HEK293 (cell line): ENCODE results near the gene THOP1.
A peak's percentile ranks its signal among the peaks of the same experiment; 100 is the strongest.

ENCODE experiments used
- CTCF ChIA-PET: fragments of 350-600 bp; formaldehyde crosslinking; extraction: SDS; loops from one replicate; lab custom pipeline; 2021; ENCODE audit warnings: antibody characterized with exemption; lab: Yijun Ruan, JAX
- POLR2A ChIA-PET: fragments of 300-600 bp; formaldehyde crosslinking; extraction: SDS; loops from one replicate; lab custom pipeline; 2020; ENCODE audit warnings: antibody characterized with exemption, inconsistent platforms; lab: Yijun Ruan, JAX
- H3K27ac ChIP-seq: fragments of 200-500 bp; sonication (Bioruptor generic); 2 replicates; pipeline ENCODE4 v1.5.1; 2014; ENCODE audit warnings: low read depth, low read length, control low read depth, inconsistent platforms; ENCODE audit errors: extremely low read depth
- H3K36me3 ChIP-seq, 2 experiments: fragments of 200-500 bp in 1 of 2; sonication (Bioruptor generic) in 1 of 2; 1 replicate in 1 of 2; 2 replicates in 1 of 2; pipeline ENCODE4 v1.5.1; 2014 to 2017; ENCODE audit warnings: inconsistent platforms in 2 of 2, low read length in 2 of 2; ENCODE audit not compliant: control insufficient read depth in 2 of 2, insufficient read depth in 1 of 2
- H3K4me1 ChIP-seq: fragments of 200-500 bp; sonication (Bioruptor generic); 2 replicates; pipeline ENCODE4 v1.5.1; 2014; ENCODE audit warnings: mild to moderate bottlenecking, low read length, inconsistent platforms; ENCODE audit not compliant: control insufficient read depth, insufficient read depth
- H3K4me3 ChIP-seq: 2 replicates; pipeline ENCODE4 v1.5.1; 2011; ENCODE audit warnings: low read depth, mild to moderate bottlenecking, control low read depth, low read length, moderate library complexity
- H3K9me3 ChIP-seq: fragments of 200-500 bp; sonication (Bioruptor generic); 2 replicates; pipeline ENCODE4 v1.5.1; 2014; ENCODE audit warnings: low read depth, low read length, inconsistent platforms; ENCODE audit not compliant: control insufficient read depth, insufficient read depth
- HIC1 ChIP-seq: fragments of 450-650 bp; formaldehyde crosslinking; IDR thresholded peaks from 2 replicates; pipeline ENCODE4 v1.5.1; 2016; ENCODE audit warnings: missing biosample characterization, missing genetic modification characterization
- MYNN ChIP-seq: fragments of 450-650 bp; formaldehyde crosslinking; IDR thresholded peaks from 2 replicates; pipeline ENCODE4 v1.5.1; 2016; ENCODE audit warnings: missing biosample characterization, missing genetic modification characterization, borderline replicate concordance
- PBX3 ChIP-seq: sonication (generic); formaldehyde crosslinking; IDR thresholded peaks from 2 replicates; pipeline ENCODE4 v1.8.1; 2022; ENCODE audit warnings: mild to moderate bottlenecking, moderate library complexity, missing genetic modification reagents
- RBAK ChIP-seq: fragments of 450-650 bp; formaldehyde crosslinking; IDR thresholded peaks from 2 replicates; pipeline ENCODE4 v1.5.1; 2016; ENCODE audit warnings: missing biosample characterization, missing genetic modification characterization
- SCRT2 ChIP-seq: fragments of 450-650 bp; formaldehyde crosslinking; IDR thresholded peaks from 2 replicates; pipeline ENCODE4 v1.5.1; 2016; ENCODE audit warnings: missing biosample characterization, missing genetic modification characterization
- ZBTB48 ChIP-seq: fragments of 450-650 bp; formaldehyde crosslinking; IDR thresholded peaks from 2 replicates; pipeline ENCODE4 v1.5.1; 2016; ENCODE audit warnings: missing biosample characterization, missing genetic modification characterization
- ZBTB7A ChIP-seq: fragments of 450-650 bp; formaldehyde crosslinking; IDR thresholded peaks from 2 replicates; pipeline ENCODE4 v1.5.1; 2016; ENCODE audit warnings: low read depth, missing biosample characterization, missing genetic modification characterization
- ZFP41 ChIP-seq: fragments of 450-650 bp; formaldehyde crosslinking; IDR thresholded peaks from 2 replicates; pipeline ENCODE4 v1.5.1; 2016; ENCODE audit warnings: missing biosample characterization, missing genetic modification characterization, borderline replicate concordance
- ZNF16 ChIP-seq: fragments of 450-650 bp; formaldehyde crosslinking; IDR thresholded peaks from 2 replicates; pipeline ENCODE4 v1.5.1; 2016; ENCODE audit warnings: low read depth, missing biosample characterization, missing genetic modification characterization
- ZNF169 ChIP-seq: fragments of 450-650 bp; formaldehyde crosslinking; IDR thresholded peaks from 2 replicates; pipeline ENCODE4 v1.5.1; 2016; ENCODE audit warnings: missing biosample characterization, missing genetic modification characterization
- ZNF184 ChIP-seq: fragments of 450-650 bp; IDR thresholded peaks from 2 replicates; pipeline ENCODE4 v1.5.1; 2018; ENCODE audit warnings: missing biosample characterization, mild to moderate bottlenecking, missing genetic modification characterization
- ZNF2 ChIP-seq: fragments of 450-650 bp; formaldehyde crosslinking; IDR thresholded peaks from 2 replicates; pipeline ENCODE4 v1.5.1; 2016; ENCODE audit warnings: missing biosample characterization, missing genetic modification characterization
- ZNF280C ChIP-seq: fragments of 450-650 bp; formaldehyde crosslinking; IDR thresholded peaks from 2 replicates; pipeline ENCODE4 v1.5.1; 2016; ENCODE audit warnings: missing biosample characterization, missing genetic modification characterization
- ZNF433 ChIP-seq: fragments of 450-650 bp; formaldehyde crosslinking; IDR thresholded peaks from 2 replicates; pipeline ENCODE4 v1.5.1; 2016; ENCODE audit warnings: missing biosample characterization, missing genetic modification characterization, low read depth
- ZNF48 ChIP-seq: fragments of 450-650 bp; formaldehyde crosslinking; IDR thresholded peaks from 2 replicates; pipeline ENCODE4 v1.5.1; 2016; ENCODE audit warnings: missing biosample characterization, missing genetic modification characterization
- ZNF501 ChIP-seq: fragments of 450-650 bp; formaldehyde crosslinking; IDR thresholded peaks from 2 replicates; pipeline ENCODE4 v1.5.1; 2016; ENCODE audit warnings: missing biosample characterization, missing genetic modification characterization
- ZNF654 ChIP-seq: fragments of 450-650 bp; formaldehyde crosslinking; IDR thresholded peaks from 2 replicates; pipeline ENCODE4 v1.5.1; 2016; ENCODE audit warnings: low read depth, missing biosample characterization, missing genetic modification characterization
- ZNF658 ChIP-seq: fragments of 450-650 bp; formaldehyde crosslinking; IDR thresholded peaks from 2 replicates; pipeline ENCODE4; 2016; ENCODE audit warnings: missing biosample characterization, missing genetic modification characterization
- ZNF670 ChIP-seq: fragments of 450-650 bp; formaldehyde crosslinking; IDR thresholded peaks from 2 replicates; pipeline ENCODE4 v1.5.1; 2016; ENCODE audit warnings: missing biosample characterization, missing genetic modification characterization, low read depth
- ZNF677 ChIP-seq: fragments of 450-650 bp; IDR thresholded peaks from 2 replicates; pipeline ENCODE4 v1.5.0; 2018; ENCODE audit warnings: missing biosample characterization, mild to moderate bottlenecking, missing genetic modification characterization, moderate library complexity
- ZNF704 ChIP-seq: fragments of 450-650 bp; formaldehyde crosslinking; IDR thresholded peaks from 2 replicates; pipeline ENCODE4 v1.5.1; 2016; ENCODE audit warnings: missing biosample characterization, missing genetic modification characterization
- ZNF707 ChIP-seq: fragments of 450-650 bp; formaldehyde crosslinking; IDR thresholded peaks from 2 replicates; pipeline ENCODE4 v1.5.1; 2016; ENCODE audit warnings: missing biosample characterization, missing genetic modification characterization
- ZNF747 ChIP-seq: fragments of 450-650 bp; formaldehyde crosslinking; IDR thresholded peaks from 2 replicates; pipeline ENCODE4 v1.5.1; 2016; ENCODE audit warnings: missing biosample characterization, missing genetic modification characterization
- ZNF843 ChIP-seq: fragments of 450-650 bp; formaldehyde crosslinking; IDR thresholded peaks from 2 replicates; pipeline ENCODE4 v1.5.1; 2016; ENCODE audit warnings: missing biosample characterization, missing genetic modification characterization
- ZSCAN30 ChIP-seq: fragments of 450-650 bp; IDR thresholded peaks from 2 replicates; pipeline ENCODE4 v1.5.1; 2018; ENCODE audit warnings: missing biosample characterization, mild to moderate bottlenecking, missing genetic modification characterization, moderate library complexity

Gene THOP1

DNA sequence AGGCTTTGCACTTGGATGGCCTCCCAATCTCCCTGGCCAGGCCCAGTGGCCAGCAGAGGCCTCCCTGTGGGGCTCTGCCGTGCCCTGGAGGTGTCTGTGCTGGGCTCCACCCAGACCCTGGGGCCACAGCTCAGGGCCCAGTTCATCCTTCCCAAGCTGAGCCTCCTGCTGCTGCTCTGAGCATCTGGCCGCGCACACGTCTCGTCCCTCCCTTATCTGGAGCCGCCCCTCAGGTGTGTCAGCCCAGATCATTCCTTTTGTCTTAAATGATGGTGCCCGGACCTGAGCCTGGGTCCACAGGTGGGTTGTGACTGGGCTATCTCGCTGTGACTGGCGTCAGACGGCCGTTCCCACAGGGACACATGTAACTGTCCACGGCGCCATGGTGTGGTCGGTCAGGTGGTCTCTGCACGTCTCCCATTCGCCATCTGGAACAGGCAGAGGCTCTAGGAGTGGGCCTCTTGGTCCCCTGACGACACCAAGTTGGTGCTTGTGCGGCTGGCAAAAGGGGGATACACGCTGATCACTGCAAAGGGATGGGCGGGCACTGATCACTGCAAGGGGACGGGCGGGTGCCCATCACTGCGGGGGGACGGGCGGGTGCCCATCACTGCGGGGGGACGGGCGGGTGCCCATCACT, 20.1 kb downstream of the THOP1 start:
- POLR2A ChIA-PET, result no interaction called here
- no peaks in the 10 kb centered on the region for H3K4me1 ChIP-seq
- no peak overlapping the region for H3K4me3 ChIP-seq
- no peak for TF ChIP-seq ZNF280C (tag by site-specific recombination)
- TF ChIP-seq RBAK, result no peak
- TF ChIP-seq ZFP41 (tag by site-specific recombination), result no peak
- TF ChIP-seq ZNF658 (tag by site-specific recombination), result no peak
- TF ChIP-seq ZNF433, result no peak
- TF ChIP-seq ZNF16, result no peak
- no peak for TF ChIP-seq ZBTB7A (tag by site-specific recombination)
- no peak for TF ChIP-seq ZNF501
- no peak for TF ChIP-seq MYNN (tag by site-specific recombination)
- TF ChIP-seq ZNF707, result no peak
- no peak for TF ChIP-seq ZNF2 (tag by site-specific recombination)
- no peak for TF ChIP-seq ZSCAN30 (tag by site-specific recombination)
- no peak for TF ChIP-seq ZNF654 (tag by site-specific recombination)
- no peak for TF ChIP-seq ZNF843
- no peak for TF ChIP-seq ZBTB48 (tag by site-specific recombination)
- TF ChIP-seq ZNF747, result no peak
- no peak for TF ChIP-seq PBX3 (CRISPR knock-in tag)
- no peak for TF ChIP-seq ZNF169 (tag by site-specific recombination)
- no peak for TF ChIP-seq ZNF677 (tag by site-specific recombination)
- no peak for TF ChIP-seq ZNF670 (tag by site-specific recombination)
- TF ChIP-seq, all 188 proteins: peak for 0
- Histone ChIP-seq H3K9me3 (no peaks in the 10 kb centered on the region), H3K27ac (no peak overlapping the region), H3K36me3 (peaks cover 7 to 96% of the 10 kb centered on the region in 2 experiments; a peak in 2 of 3 replicates)
- CTCF ChIA-PET, result no interaction called here

- ChIA-PET POLR2A (no interaction called here), CTCF (interaction anchor here (1.0 kb wide), 1 partner anchor 13 kb away, joined by 5 read pairs; no protein-coding TSS in a partner anchor)
- H3K36me3 ChIP-seq, result peaks cover 7 to 96% of the 10 kb centered on the region in 2 experiments; a peak in 2 of 3 replicates
- H3K27ac ChIP-seq, result no peak overlapping the region
- no peaks in the 10 kb centered on the region for H3K9me3 ChIP-seq
- H3K4me3 ChIP-seq, result no peak overlapping the region
- H3K4me1 ChIP-seq, result no peaks in the 10 kb centered on the region
- TF ChIP-seq ZNF48 (no peak), SCRT2 (no peak), ZNF184 (tag by site-specific recombination) (no peak), ZBTB48 (tag by site-specific recombination) (no peak), ZBTB7A (tag by site-specific recombination) (no peak), HIC1 (tag by site-specific recombination) (peak; percentile 52), ZNF704 (tag by site-specific recombination) (no peak)
Measured at GRCh38 chr19:2805991-2806649, 20.8 kb downstream of the THOP1 start.
